UCSD-AML1 (cell line): Measurements from ENCODE around the gene PFDN4.

Experiments used
- DNase-seq: peaks from one replicate; lab custom pipeline; 2025; ENCODE audit not compliant: unreplicated experiment; lab: John Stamatoyannopoulos, UW

Gene PFDN4

GRCh38 chr20:54173653-54174456, 34.0 kb upstream of the PFDN4 start, which contains the start of gene CYP24A1:
Gene CYP24A1 (minus strand): TSS chr20:54173986. CDS start chr20:54173579, 407 bp downstream.
- no peak for DNase-seq

DNA sequence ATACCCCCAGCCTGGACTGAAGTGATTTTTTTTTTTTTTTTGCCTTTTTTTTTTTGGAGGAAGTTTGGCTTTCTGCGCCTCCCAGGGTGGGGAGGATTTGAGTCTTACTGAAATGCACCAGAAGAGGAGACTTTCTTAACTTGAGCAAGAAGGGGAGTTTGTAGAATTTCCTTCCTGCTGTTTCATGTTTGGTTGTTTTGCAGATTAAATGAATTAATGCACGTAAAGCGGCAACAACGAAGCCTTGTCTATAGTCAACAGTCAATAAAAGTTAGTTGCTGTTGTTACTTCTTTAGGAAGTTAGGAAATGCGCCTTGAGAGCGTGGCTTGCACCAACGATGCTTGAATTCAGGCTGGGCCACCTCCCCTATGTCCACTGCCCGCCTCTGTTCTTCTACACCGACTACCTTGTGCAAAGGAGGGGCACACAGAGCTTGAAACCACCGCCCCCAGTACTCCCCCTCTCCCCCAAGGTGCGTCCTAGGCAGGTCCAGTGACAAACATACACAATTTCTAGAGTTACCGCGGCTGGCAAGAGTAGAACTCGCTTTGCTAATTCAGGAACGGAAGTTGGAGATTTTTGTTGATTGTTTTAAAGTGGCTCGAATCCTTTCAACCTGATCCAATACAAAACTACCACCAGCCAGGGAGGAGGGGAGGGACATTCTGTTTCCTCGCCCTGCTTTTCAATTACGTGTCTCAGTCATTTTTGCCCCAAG, 33.3 kb upstream of the PFDN4 start:
- DNase-seq = no peak

GRCh38 chr20:54176610-54177009, 31.3 kb upstream of the PFDN4 start:
- DNase-seq = no peak

DNA sequence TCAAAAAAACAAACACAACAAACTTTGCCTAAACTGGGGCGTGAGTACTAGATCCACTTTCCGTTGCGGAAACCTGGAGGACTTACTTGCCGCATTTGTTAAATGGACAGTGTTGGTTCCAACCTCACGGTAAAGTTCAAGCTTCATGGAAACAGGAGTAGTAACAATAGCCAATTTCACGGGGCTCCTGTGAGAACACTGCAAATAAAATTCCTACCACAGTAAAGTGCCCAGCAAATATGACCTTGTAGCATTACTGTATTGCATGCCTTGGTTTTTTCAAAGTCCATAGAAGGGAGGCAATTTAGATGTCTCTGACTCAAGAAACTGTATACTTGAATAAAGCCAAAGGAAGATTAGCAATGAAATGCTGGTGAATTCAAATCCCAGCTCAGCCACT, 30.5 kb upstream of the PFDN4 start:
- no peak for DNase-seq

DNA sequence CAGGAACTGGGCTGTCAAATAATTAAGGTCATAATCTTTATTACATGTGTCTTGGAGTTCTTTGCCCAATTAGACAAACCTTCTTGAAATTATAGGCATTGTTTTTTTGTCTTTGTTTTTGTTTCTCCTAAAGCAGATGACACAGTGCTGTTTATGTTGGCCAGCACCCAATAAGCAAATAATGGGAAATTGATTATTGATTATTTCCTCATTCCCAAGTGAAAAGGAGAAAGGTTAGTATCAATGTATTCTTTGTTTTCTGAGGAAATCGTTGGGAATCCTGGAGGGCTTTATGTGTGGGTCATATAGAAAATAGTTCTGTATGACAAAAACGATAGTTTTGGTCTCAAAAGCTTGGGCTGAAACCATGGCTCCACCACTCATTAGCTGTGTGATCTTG, 29.6 kb upstream of the PFDN4 start:
- no peak for DNase-seq

DNA sequence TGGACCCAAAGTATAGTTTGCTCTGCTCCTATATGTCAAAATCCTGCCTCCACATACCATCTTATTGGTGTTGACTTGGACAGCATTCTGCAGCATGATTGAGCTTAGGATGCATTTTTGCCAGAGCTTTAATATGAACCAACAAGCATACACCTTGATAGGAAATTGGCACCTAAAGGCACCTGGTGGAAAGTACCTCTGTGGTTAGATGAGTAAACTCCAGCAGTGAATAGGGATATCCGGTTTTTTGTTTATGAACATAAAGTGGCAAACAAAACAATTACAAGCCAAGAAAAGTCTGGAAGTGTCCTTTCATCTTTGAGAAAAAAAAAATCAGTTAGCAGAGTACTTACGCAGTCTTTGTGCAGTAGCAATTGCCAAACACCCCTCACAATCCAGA, 27.9 kb upstream of the PFDN4 start:
- no peak for DNase-seq

DNA sequence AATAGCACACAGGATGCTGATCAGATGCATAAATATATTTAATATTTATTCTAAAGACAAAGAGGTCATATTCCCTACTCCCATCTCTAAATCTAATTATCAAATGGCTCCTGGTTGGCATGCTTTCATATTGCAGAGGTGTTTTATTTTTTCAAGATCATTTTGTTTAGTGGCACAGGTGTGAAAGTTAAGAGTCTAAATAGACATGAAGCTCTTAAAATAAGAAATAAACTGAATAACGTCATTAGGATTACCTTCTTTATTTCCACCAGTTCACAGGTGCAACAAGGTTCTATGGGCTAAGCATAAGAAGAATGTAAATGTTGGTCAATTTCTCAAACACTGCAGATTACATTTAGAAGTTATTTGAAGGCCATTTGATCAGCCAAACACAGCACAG, 27.0 kb upstream of the PFDN4 start:
- no peak for DNase-seq

DNA sequence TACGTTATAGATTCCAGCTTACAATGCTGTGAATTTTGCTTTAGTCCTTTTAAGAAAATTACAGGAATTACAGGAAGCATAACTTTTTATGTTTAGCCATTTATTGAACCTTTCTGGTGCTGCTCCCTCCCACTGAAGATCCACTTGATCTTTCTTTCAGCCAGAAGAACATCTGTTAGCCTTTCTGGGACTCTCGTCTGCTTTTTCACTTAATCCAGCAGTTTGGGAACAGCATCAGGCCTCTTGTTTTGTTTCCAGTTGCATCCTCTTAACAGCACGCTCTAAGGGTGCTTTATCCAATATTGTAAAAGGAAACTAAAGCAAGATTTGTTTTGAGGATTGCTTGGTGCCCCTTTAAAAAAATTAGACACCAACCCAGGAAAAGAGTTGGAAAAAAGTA, 23.8 kb upstream of the PFDN4 start:
- DNase-seq = no peak

GRCh38 chr20:54184904-54185626, 22.8 kb upstream of the PFDN4 start:
- no peak for DNase-seq

DNA sequence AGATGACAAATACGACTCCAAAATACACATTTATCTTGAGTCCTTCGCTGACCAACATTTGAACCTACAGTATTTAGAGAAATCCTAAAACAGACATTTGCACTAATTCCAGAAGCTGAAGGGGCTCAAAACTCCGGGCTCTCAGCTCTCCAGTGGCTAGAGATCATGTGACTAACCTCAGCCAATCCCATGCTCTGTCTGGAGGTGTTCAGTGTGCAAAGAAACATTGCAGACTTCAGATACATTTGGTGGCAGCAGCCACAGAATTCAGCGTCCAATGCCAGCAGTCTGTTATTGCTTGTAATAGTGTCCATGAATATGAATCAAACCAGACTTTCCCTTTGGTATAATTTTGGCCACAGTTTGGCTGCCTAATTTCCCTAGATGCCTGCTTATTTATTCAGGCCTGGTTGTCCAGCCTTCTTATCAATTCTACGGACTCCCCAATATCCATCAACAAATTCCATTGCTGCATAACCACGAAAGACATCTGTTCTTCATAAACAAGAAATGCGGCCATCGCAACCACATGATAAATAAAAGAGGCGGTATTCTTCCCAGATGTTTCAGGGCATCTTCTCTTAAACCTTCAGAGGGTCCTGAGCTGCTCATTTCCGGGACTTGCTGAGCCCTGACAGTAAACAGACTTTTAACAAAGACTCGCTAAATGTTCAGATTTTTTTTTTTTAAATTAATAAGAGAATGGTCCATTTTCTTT, 19.6 kb upstream of the PFDN4 start:
- no peak for DNase-seq

DNA sequence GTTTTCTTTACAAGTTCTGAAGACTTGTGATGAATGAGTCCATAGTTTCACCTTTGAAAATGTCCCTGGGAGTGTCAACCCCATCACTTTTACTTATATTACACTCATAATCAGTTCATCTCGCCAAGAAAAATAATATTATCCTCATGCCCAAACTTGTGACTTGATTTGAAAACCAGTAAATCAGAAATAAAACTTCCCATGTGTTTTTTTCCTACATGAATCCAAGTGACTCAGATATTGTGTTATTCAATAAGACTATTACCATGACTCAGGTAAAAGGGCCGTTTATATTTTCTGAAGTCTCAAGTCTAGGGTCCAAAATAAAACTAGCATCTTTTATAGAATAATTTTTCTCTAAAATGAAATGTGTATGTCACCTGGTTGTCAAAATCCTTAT, 18.3 kb upstream of the PFDN4 start:
- no peak for DNase-seq

DNA sequence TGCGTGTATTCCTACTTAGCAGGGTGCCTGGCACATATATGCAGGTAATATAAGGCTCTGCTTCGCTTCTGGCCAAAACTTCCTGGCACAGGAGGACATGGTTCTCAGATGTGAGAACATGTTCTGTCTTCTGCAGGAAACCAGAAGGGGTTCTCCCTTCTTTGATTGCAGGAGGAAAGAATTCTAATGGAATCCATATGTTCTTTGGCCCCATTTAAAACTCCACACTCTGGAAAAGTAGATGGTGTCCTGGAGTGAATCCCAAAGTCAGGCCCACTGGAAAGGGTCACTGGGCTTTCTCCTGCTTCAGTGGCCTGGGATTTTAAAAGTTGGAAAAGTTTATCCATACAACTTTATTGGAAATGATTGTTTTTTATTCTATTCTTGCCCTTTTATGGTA, 17.7 kb upstream of the PFDN4 start:
- no peak for DNase-seq

DNA sequence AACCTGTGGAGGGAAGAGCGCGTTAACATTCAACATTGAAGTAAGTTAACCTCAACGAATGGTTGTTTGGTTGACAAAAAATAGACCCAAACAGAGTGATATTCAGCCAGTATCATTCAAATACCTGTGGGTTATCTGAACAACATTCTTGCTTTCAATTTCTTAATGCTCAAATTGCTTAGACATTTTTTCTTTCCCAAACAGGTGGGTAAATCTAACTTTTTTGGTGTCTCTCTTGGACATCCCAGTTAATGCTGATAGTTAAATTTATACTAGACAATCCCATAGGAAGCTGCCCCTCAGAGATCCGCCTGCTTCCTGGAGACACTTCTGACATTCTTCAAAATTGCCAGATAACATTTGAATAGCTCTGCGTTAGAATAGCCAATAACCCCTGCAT, 14.1 kb upstream of the PFDN4 start:
- DNase-seq = no peak

GRCh38 chr20:54194724-54195438, 13.0 kb upstream of the PFDN4 start:
- DNase-seq = no peak

- no peak for DNase-seq
Observed at GRCh38 chr20:54195483-54196472, 12.1 kb upstream of the PFDN4 start.

GRCh38 chr20:54197621-54198604, 10.0 kb upstream of the PFDN4 start:
- no peak for DNase-seq

DNA sequence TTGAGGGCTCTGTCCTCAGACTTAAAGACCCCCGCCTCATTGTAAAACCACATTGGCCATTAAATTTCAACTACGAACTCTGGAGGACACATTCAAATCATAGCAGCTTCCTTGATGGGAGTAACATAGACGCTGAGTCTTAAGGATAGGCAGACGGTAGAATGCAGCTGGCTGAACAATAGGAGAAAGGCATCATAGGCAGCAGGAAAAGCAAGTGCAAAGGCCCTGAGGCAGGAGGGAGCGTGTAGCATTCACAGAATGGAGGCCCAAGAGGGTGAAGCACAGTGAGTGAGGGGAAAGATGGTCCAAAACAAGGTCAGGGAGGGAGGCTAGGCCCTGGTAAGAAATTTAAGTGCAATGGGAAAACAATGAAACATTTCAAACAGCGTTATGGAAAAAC, 8.6 kb upstream of the PFDN4 start:
- DNase-seq = no peak

DNA sequence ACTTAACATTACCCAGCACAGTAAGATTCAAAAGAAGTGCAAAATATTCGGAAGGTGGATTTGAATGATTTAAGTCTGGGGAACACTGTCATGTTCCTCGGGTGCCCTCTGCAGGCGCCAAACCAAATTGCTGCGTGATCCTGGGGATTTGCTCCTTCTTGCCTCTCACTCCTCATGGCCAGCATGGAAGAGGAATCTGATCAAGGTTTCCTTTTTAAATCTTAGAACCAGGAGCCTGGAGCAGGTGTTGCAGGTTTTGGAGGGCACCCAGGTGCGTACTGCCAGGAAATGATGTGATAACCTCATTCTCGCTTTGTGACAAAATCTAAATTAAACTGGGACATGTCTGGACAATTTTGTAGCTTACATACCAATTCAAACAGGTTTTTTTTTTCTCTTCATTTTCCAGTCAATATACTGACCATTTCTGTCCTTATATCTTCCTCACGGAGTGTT, 8.1 kb upstream of the PFDN4 start:
- DNase-seq = peak; percentile 73
